Spinal cord (tissue), 10 donors: Measurements from ENCODE around the gene FAM78A. TPM values are rescaled to one million over a fixed set of nuclear protein-coding genes. Genes with fewer than 3 reads are reported as not detected.
A peak's percentile ranks its signal among the peaks of the same experiment; 100 is the strongest.
"Not testable (repeated sequence)": the region's sequence is repeated elsewhere in the genome, so short reads cannot be mapped to it uniquely, and the experiment has no call there.

Source experiments
- DNase-seq, 6 donors: peaks; one replicate each; pipeline versions ENCODE4 v3.0.0 to v3.0.0-alpha.2; 2013 to 2015; ENCODE audit warnings: low spot score in 6 of 6, low read depth in 4 of 6
- H3K27ac ChIP-seq: one replicate; pipeline ENCODE4 v1.5.1; 2013; ENCODE audit warnings: low read depth, low read length, control low read depth
- H3K27me3 ChIP-seq: one replicate; pipeline ENCODE4 v1.6.1; 2013; ENCODE audit warnings: low read length; ENCODE audit not compliant: control insufficient read depth, insufficient read depth
- H3K36me3 ChIP-seq: one replicate; pipeline ENCODE4 v1.6.1; 2013; ENCODE audit warnings: low read length; ENCODE audit not compliant: control insufficient read depth, insufficient read depth
- H3K4me1 ChIP-seq: one replicate; pipeline ENCODE4 v1.6.1; 2013; ENCODE audit warnings: low read length; ENCODE audit not compliant: control insufficient read depth, insufficient read depth
- H3K4me3 ChIP-seq: one replicate; pipeline ENCODE4 v1.5.1; 2013; ENCODE audit warnings: low read depth, low read length, control low read depth
- H3K9me3 ChIP-seq: one replicate; pipeline ENCODE4 v1.6.1; 2013; ENCODE audit warnings: low read length; ENCODE audit not compliant: control insufficient read depth, insufficient read depth
- WGBS: methylation state at CpG from one replicate; pipeline ENCODE4 v1.1.5; 2013; ENCODE audit warnings: missing lambda C conversion rate; ENCODE audit not compliant: insufficient coverage; 5-methylcytosine and 5-hydroxymethylcytosine counted together
- polyA plus RNA-seq, 2 donors: library from polyadenylated mRNA; unstranded; fragments of 120-200 nt; gene quantifications; one replicate each; pipeline ENCODE4 v1.2.1, GENCODE V29; 2013; ENCODE audit not compliant: insufficient read length in 2 of 2
- total RNA-seq, 2 donors: library from RNA; depleted of rRNA in 1 of 2; stranded (reverse); fragments of 120-200 nt in 1 of 2; fragments of >200 nt in 1 of 2; gene quantifications; one replicate each; pipeline versions ENCODE4 v1.2.3 to v1.2.4, GENCODE V29; 2013 to 2014
- donor health status: healthy.

FAM78A gene
- total and polyA plus RNA-seq, 4 donors, result 2.7 to 7.4 (median 4.5) TPM

GRCh38 chr9:131217331-131218031, 58.8 kb downstream of the FAM78A start:
- Histone ChIP-seq H3K4me1 (peaks cover 5% of the 10 kb centered on the region), H3K9me3 (no peaks in the 10 kb centered on the region), H3K27ac (no peak overlapping the region), H3K27me3 (no peaks in the 10 kb centered on the region), H3K4me3 (no peak overlapping the region), H3K36me3 (peaks cover 7% of the 10 kb centered on the region)
- 90% methylated on average over 3 of the region's 6 CpGs for WGBS
- DNase-seq, result no peak

DNA sequence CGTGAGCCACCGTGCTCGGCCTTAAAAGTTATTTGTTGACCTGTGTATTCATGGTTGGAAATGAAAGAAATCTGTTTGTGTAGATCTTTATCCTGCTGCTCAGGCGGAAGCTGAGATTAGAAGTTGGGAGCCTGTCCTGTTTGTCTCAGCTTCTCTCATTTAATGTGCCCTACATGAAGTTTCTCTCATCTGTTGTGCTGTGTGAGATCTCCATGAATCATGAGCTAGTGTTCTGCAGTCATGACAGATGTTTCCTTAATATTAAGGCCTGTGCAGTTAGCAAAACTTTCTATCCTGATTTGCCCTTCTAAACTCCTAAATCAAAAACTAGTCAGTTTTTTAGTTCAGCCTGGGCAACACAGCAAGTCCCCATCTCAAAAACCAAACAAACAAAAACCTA, 59.5 kb downstream of the FAM78A start:
- H3K36me3 ChIP-seq, result peaks cover 7% of the 10 kb centered on the region
- peaks cover 5% of the 10 kb centered on the region for H3K4me1 ChIP-seq
- no peak overlapping the region for H3K4me3 ChIP-seq
- H3K27me3 ChIP-seq, result no peaks in the 10 kb centered on the region
- H3K27ac ChIP-seq, result no peak overlapping the region
- no CpG with 5 or more reads among the region's 4 CpGs for WGBS
- DNase-seq, result no peak
- H3K9me3 ChIP-seq, result no peaks in the 10 kb centered on the region

GRCh38 chr9:131214876-131215275, 61.4 kb downstream of the FAM78A start:
- Histone ChIP-seq H3K27ac (no peak overlapping the region), H3K27me3 (no peaks in the 10 kb centered on the region), H3K4me1 (peaks cover 5% of the 10 kb centered on the region), H3K9me3 (no peaks in the 10 kb centered on the region), H3K4me3 (no peak overlapping the region), H3K36me3 (peaks cover 3% of the 10 kb centered on the region)
- no peak for DNase-seq
- no CpG with 5 or more reads among the region's 4 CpGs for WGBS

- no peak overlapping the region for H3K27ac ChIP-seq
- H3K36me3 ChIP-seq, result peaks cover 5% of the 10 kb centered on the region
- peaks cover 5% of the 10 kb centered on the region for H3K4me1 ChIP-seq
- WGBS, result 38% methylated on average over 4 of the region's 7 CpGs
- H3K27me3 ChIP-seq, result no peaks in the 10 kb centered on the region
- H3K4me3 ChIP-seq, result no peak overlapping the region
- peak in 2 of 6 donors; percentile 26 to 67 for DNase-seq
- no peaks in the 10 kb centered on the region for H3K9me3 ChIP-seq
Observed at GRCh38 chr9:131214286-131214856, 61.9 kb downstream of the FAM78A start.

DNA sequence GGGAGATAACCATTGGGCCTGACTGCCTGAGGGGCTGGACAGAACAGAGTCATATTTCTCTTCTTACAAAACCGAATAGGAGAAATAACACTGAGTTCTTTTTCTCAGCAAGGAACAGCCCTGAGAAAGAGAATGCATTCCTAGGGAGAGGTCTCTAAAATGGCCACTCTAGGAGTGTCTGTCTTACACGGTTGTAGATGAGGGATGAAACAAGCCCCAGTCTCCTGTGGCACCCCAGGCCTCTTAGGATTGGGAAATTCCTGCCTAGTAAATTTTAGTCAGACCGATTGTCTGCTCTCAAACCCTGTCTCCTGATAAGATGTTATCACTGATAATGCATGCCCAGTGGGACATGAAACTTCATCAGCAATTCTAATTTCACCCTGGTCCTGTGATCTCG, 64.4 kb downstream of the FAM78A start:
- H3K27me3 ChIP-seq, H3K4me1 ChIP-seq, DNase-seq, H3K4me3 ChIP-seq, H3K27ac ChIP-seq, H3K9me3 ChIP-seq: not testable (repeated sequence)
- WGBS, result 100% methylated on average over 2 of the region's 4 CpGs
- peaks cover 24% of the 10 kb centered on the region for H3K36me3 ChIP-seq

Other genes starting within 250 kb of the FAM78A start
- gene AIF1L, start 180.0 kb downstream of the FAM78A start, total RNA-seq, result 10 to 100 TPM; 47.7 to 52.5 TPM
- gene AIF1L, start 180.0 kb downstream of the FAM78A start, polyA plus RNA-seq, result 10 to 100 TPM; 70.0 to 73.6 TPM
- gene NUP214, start 150.9 kb downstream of the FAM78A start, total RNA-seq, result 10 to 100 TPM; 16.6 to 27.0 TPM
- 10 to 100 TPM; 40.9 to 44.3 TPM for gene NUP214, start 150.9 kb downstream of the FAM78A start, polyA plus RNA-seq
- gene PLPP7, start 13.2 kb upstream of the FAM78A start, total RNA-seq, result 1 to 10 TPM; 6.2 to 9.8 TPM
- 10 to 100 TPM; 12.8 to 15.3 TPM for gene PLPP7, start 13.2 kb upstream of the FAM78A start, polyA plus RNA-seq
- 100 to 1,000 TPM; 112 to 115 TPM for gene PRRC2B, start 117.6 kb upstream of the FAM78A start, total RNA-seq
- gene PRRC2B, start 117.6 kb upstream of the FAM78A start, polyA plus RNA-seq, result 100 to 1,000 TPM; 201 to 219 TPM
- 10 to 100 TPM; 39.2 to 60.6 TPM for gene POMT1, start 226.4 kb upstream of the FAM78A start, total RNA-seq
- gene POMT1, start 226.4 kb upstream of the FAM78A start, polyA plus RNA-seq, result 10 to 100 TPM; 85.5 to 92.7 TPM